ENCODE results near the gene MED12L.
A peak's percentile ranks its signal among the peaks of the same experiment; 100 is the strongest.

MED12L gene

GRCh38 chr3:151415289-151415688, 329.8 kb downstream of the MED12L start (continued):
- TF ChIP-seq ISL1 (CRISPR knock-in tag; IDR thresholded peaks at IDR 0.05), result no peak
- TF ChIP-seq CSDC2 (CRISPR knock-in tag; IDR thresholded peaks at IDR 0.05), result no peak
- no peak for TF ChIP-seq RARB (CRISPR knock-in tag; IDR thresholded peaks at IDR 0.05)
- TF ChIP-seq SNAI2 (CRISPR knock-in tag; IDR thresholded peaks at IDR 0.05), result no peak
- TF ChIP-seq ARNTL (CRISPR knock-in tag; IDR thresholded peaks at IDR 0.05; ENCODE audit: borderline replicate concordance, low read depth), result no peak
- no peak for TF ChIP-seq OSR1 (CRISPR knock-in tag; IDR thresholded peaks at IDR 0.05)

- no peak for ATAC-seq
- TF ChIP-seq GLIS3 (CRISPR knock-in tag; IDR thresholded peaks at IDR 0.05) (no peak), ARNTL (CRISPR knock-in tag; IDR thresholded peaks at IDR 0.05; ENCODE audit: borderline replicate concordance, low read depth) (no peak), PPARA (CRISPR knock-in tag; IDR thresholded peaks at IDR 0.05; ENCODE audit: borderline replicate concordance) (no peak), ZC3H10 (CRISPR knock-in tag; IDR thresholded peaks at IDR 0.05) (no peak), ZFP30 (CRISPR knock-in tag; IDR thresholded peaks at IDR 0.05) (no peak), CSDC2 (CRISPR knock-in tag; IDR thresholded peaks at IDR 0.05) (no peak), ISL1 (CRISPR knock-in tag; IDR thresholded peaks at IDR 0.05) (no peak)
- TF ChIP-seq, protein P1, sequence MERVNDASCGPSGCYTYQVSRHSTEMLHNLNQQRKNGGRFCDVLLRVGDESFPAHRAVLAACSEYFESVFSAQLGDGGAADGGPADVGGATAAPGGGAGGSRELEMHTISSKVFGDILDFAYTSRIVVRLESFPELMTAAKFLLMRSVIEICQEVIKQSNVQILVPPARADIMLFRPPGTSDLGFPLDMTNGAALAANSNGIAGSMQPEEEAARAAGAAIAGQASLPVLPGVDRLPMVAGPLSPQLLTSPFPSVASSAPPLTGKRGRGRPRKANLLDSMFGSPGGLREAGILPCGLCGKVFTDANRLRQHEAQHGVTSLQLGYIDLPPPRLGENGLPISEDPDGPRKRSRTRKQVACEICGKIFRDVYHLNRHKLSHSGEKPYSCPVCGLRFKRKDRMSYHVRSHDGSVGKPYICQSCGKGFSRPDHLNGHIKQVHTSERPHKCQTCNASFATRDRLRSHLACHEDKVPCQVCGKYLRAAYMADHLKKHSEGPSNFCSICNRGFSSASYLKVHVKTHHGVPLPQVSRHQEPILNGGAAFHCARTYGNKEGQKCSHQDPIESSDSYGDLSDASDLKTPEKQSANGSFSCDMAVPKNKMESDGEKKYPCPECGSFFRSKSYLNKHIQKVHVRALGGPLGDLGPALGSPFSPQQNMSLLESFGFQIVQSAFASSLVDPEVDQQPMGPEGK (CRISPR knock-in tag; IDR thresholded peaks at IDR 0.05; ENCODE audit: borderline replicate concordance), result no peak
These were observed 334.3 kb downstream of the MED12L start for GRCh38 chr3:151419806-151420205.

DNA sequence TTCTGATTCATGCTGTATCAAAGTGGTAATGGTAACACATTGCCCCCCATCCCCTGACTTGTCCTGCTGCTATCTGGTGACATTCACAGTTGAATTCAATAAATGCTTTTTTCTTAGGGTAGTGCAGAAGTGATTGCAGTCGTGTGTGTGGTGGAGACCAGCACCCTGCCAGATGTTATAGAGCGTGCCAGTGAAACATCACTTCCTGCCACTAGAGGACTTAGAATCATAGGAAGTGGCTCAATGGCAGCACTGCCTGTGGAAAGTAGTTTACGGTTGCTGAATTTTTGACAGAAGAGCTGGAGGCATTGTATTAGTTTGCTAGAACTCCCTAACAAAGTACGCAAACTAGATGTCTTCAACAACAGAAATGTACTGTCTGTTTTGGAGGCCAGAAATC, 336.5 kb downstream of the MED12L start:
- ATAC-seq, result peak; percentile 51; the same call in 1 of the 3 replicates
- TF ChIP-seq TOX (CRISPR knock-in tag; IDR thresholded peaks at IDR 0.05; ENCODE audit: borderline replicate concordance), result no peak
- TF ChIP-seq, protein P2, sequence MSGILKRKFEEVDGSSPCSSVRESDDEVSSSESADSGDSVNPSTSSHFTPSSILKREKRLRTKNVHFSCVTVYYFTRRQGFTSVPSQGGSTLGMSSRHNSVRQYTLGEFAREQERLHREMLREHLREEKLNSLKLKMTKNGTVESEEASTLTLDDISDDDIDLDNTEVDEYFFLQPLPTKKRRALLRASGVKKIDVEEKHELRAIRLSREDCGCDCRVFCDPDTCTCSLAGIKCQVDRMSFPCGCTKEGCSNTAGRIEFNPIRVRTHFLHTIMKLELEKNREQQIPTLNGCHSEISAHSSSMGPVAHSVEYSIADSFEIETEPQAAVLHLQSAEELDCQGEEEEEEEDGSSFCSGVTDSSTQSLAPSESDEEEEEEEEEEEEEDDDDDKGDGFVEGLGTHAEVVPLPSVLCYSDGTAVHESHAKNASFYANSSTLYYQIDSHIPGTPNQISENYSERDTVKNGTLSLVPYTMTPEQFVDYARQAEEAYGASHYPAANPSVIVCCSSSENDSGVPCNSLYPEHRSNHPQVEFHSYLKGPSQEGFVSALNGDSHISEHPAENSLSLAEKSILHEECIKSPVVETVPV (CRISPR knock-in tag; IDR thresholded peaks at IDR 0.05), result no peak
- TF ChIP-seq ARNTL (CRISPR knock-in tag; IDR thresholded peaks at IDR 0.05; ENCODE audit: borderline replicate concordance, low read depth), result no peak
- TF ChIP-seq ZNF8 (CRISPR knock-in tag; IDR thresholded peaks at IDR 0.05), result no peak
- TF ChIP-seq SNAI2 (CRISPR knock-in tag; IDR thresholded peaks at IDR 0.05), result no peak
- TF ChIP-seq PPARA (CRISPR knock-in tag; IDR thresholded peaks at IDR 0.05; ENCODE audit: borderline replicate concordance), result no peak
- no peak for TF ChIP-seq OSR1 (CRISPR knock-in tag; IDR thresholded peaks at IDR 0.05)
- no peak for TF ChIP-seq ZFP30 (CRISPR knock-in tag; IDR thresholded peaks at IDR 0.05)
- TF ChIP-seq, protein P3, sequence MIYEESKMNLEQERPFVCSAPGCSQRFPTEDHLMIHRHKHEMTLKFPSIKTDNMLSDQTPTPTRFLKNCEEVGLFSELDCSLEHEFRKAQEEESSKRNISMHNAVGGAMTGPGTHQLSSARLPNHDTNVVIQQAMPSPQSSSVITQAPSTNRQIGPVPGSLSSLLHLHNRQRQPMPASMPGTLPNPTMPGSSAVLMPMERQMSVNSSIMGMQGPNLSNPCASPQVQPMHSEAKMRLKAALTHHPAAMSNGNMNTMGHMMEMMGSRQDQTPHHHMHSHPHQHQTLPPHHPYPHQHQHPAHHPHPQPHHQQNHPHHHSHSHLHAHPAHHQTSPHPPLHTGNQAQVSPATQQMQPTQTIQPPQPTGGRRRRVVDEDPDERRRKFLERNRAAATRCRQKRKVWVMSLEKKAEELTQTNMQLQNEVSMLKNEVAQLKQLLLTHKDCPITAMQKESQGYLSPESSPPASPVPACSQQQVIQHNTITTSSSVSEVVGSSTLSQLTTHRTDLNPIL (CRISPR knock-in tag; IDR thresholded peaks at IDR 0.05; ENCODE audit: low read depth), result no peak
- TF ChIP-seq BACH2 (CRISPR knock-in tag; IDR thresholded peaks at IDR 0.05; ENCODE audit: borderline replicate concordance), result no peak
- no peak for TF ChIP-seq CSDC2 (CRISPR knock-in tag; IDR thresholded peaks at IDR 0.05)
- no peak for TF ChIP-seq ZC3H10 (CRISPR knock-in tag; IDR thresholded peaks at IDR 0.05)
- TF ChIP-seq POU6F1 (CRISPR knock-in tag; IDR thresholded peaks at IDR 0.05; ENCODE audit: borderline replicate concordance, low read depth), result no peak
- no peak for TF ChIP-seq ISL1 (CRISPR knock-in tag; IDR thresholded peaks at IDR 0.05)
- TF ChIP-seq ESRRG (CRISPR knock-in tag; IDR thresholded peaks at IDR 0.05), result no peak
- no peak for TF ChIP-seq ZFP3 (CRISPR knock-in tag; IDR thresholded peaks at IDR 0.05)
- no peak for TF ChIP-seq TCF4 (CRISPR knock-in tag; IDR thresholded peaks at IDR 0.05; ENCODE audit: borderline replicate concordance)
- no peak for TF ChIP-seq TSHZ2 (CRISPR knock-in tag; IDR thresholded peaks at IDR 0.05)
- TF ChIP-seq ZNF70 (CRISPR knock-in tag; IDR thresholded peaks at IDR 0.05), result no peak
- TF ChIP-seq ZNF565 (CRISPR knock-in tag; conservative IDR thresholded peaks at IDR 0.05; ENCODE audit: low read depth), result no peak
